K562 (cell line): Measurements from ENCODE around the gene ASIC3. TPM values are rescaled to one million over a fixed set of nuclear protein-coding genes. Genes with fewer than 3 reads are reported as not detected.

Experiments used
- ATAC-seq: fragments of 200-7000 bp; cut with Tn5 transposase; 3 replicates; pipeline ENCODE4 v1.9.1; 2020; ENCODE audit warnings: moderate library complexity
- BruUV-seq: library from RNA; stranded (reverse); fragments of 400-500 nt; replicated peaks from 2 replicates; lab custom pipeline; 2021; lab: Mats Ljungman, UMichigan
- CTCF ChIA-PET: fragments of 300-600 bp; formaldehyde crosslinking; extraction: SDS; loops from one replicate; lab custom pipeline; 2021; ENCODE audit warnings: low intra/inter-chr PET ratio; lab: Yijun Ruan, JAX
- POLR2A ChIA-PET: fragments of 300-600, 350-650 bp; sonication (Branson Sonifier 250); formaldehyde crosslinking; extraction: SDS; loops from one replicate; lab custom pipeline; 2021; ENCODE audit warnings: antibody characterized with exemption, inconsistent platforms; lab: Yijun Ruan, JAX
- DNase-seq, 4 experiments: peaks; one replicate each; pipeline versions ENCODE4 v3.0.0 to v3.0.0-alpha.2; 2011 to 2018; ENCODE audit warnings: low spot score in 3 of 4, mixed read lengths in 3 of 4; ENCODE audit errors: extremely low read depth in 1 of 4
- FAIRE-seq: peaks from 2 replicates; lab custom pipeline; 2011; peaks lifted over from hg19 to GRCh38; lab: Jason Lieb, UNC
- H2AFZ ChIP-seq: 2 replicates; pipeline ENCODE4 v1.6.0; 2011; ENCODE audit warnings: low read depth, low read length, control low read depth, inconsistent platforms
- H3K27ac ChIP-seq: fragments of 200-600 bp; 3 replicates; pipeline ENCODE4 v1.8.0; 2011; ENCODE audit warnings: low read depth, mild to moderate bottlenecking, control low read depth, inconsistent platforms, low read length, moderate library complexity, mixed read lengths; ENCODE audit errors: extremely low read depth
- H3K27me3 ChIP-seq, 2 experiments: fragments of 300-600 bp in 1 of 2; 2 replicates in 1 of 2; 3 replicates in 1 of 2; pipeline versions ENCODE4 v1.6.0 to v1.8.0; 2011; ENCODE audit warnings: inconsistent platforms in 2 of 2, low read length in 2 of 2, mild to moderate bottlenecking in 1 of 2, mixed read lengths in 1 of 2, moderate library complexity in 1 of 2; ENCODE audit not compliant: control insufficient read depth in 2 of 2, insufficient read depth in 2 of 2
- H3K36me3 ChIP-seq: fragments of 300-600 bp; 3 replicates; pipeline ENCODE4 v1.8.0; 2011; ENCODE audit warnings: mild to moderate bottlenecking, low read length, inconsistent platforms; ENCODE audit not compliant: control insufficient read depth, insufficient read depth
- H3K4me1 ChIP-seq, 2 experiments: fragments of 200-600 bp in 1 of 2; replicated peaks in 1 of 2; 2 replicates in 1 of 2; 3 replicates in 1 of 2; pipeline versions ENCODE4 v1.5.1 to v1.8.0; 2011; ENCODE audit warnings: inconsistent platforms in 2 of 2, low read length in 2 of 2, mild to moderate bottlenecking in 1 of 2, mixed read lengths in 1 of 2, moderate library complexity in 1 of 2; ENCODE audit not compliant: control insufficient read depth in 2 of 2, insufficient read depth in 2 of 2
- H3K4me2 ChIP-seq: 2 replicates; pipeline ENCODE4 v1.6.1; 2011; ENCODE audit warnings: low read length, control low read depth, inconsistent platforms, mixed read lengths; ENCODE audit not compliant: insufficient read depth
- H3K4me3 ChIP-seq: fragments of 200-600 bp; sonication (generic), shearing (Covaris generic); 2 replicates; pipeline ENCODE4 v1.5.1; 2016; ENCODE audit warnings: control low read depth, inconsistent platforms
- H3K79me2 ChIP-seq: fragments of 200-600 bp; 3 replicates; pipeline ENCODE4 v1.8.0; 2011; ENCODE audit warnings: low read length, inconsistent platforms; ENCODE audit not compliant: control insufficient read depth, insufficient read depth
- H3K9ac ChIP-seq, 2 experiments: 2 replicates each; pipeline versions ENCODE4 v1.6.0 to v1.6.1; 2011; ENCODE audit warnings: low read depth in 2 of 2, low read length in 2 of 2, control low read depth in 1 of 2, inconsistent platforms in 1 of 2, mild to moderate bottlenecking in 1 of 2, mixed read lengths in 1 of 2; ENCODE audit not compliant: insufficient read depth in 1 of 2
- H3K9me1 ChIP-seq: one replicate; pipeline ENCODE4 v1.6.0; 2011; ENCODE audit warnings: inconsistent platforms, mild to moderate bottlenecking, low read length, moderate library complexity; ENCODE audit not compliant: control insufficient read depth, insufficient read depth
- H3K9me3 ChIP-seq: replicated peaks from 2 replicates; pipeline ENCODE4 v1.5.1; 2011; ENCODE audit warnings: low read depth, low read length, inconsistent platforms; ENCODE audit not compliant: control insufficient read depth, insufficient read depth
- H4K20me1 ChIP-seq: replicated peaks from 2 replicates; pipeline ENCODE4 v1.6.1; 2011; ENCODE audit warnings: low read length, inconsistent platforms, mixed read lengths; ENCODE audit not compliant: control insufficient read depth, insufficient read depth
- ARHGAP35 ChIP-seq: fragments of 450-650 bp; IDR thresholded peaks from 2 replicates; pipeline ENCODE4 v1.6.1; 2018; ENCODE audit not compliant: partially characterized antibody
- KDM5B ChIP-seq: fragments of 200-600 bp; sonication (generic); IDR thresholded peaks from 2 replicates; pipeline ENCODE4 v1.6.1; 2012; ENCODE audit warnings: low read depth, mild to moderate bottlenecking, moderate library complexity, low read length, control low read depth, inconsistent platforms; ENCODE audit not compliant: insufficient replicate concordance
- MBD2 ChIP-seq: sonication (generic); IDR thresholded peaks from 2 replicates; pipeline ENCODE4 v1.6.1; 2016; ENCODE audit warnings: low read depth, borderline replicate concordance
- NR2C1 ChIP-seq, 2 experiments: fragments of 450-650 bp; IDR thresholded peaks; 2 replicates each; pipeline ENCODE4 v1.6.1; 2017; ENCODE audit warnings: mild to moderate bottlenecking in 2 of 2, antibody characterized with exemption in 1 of 2, inconsistent platforms in 1 of 2, missing compliant biosample characterization in 1 of 2, missing genetic modification characterization in 1 of 2
- PCBP1 ChIP-seq: fragments of 200-400 bp; formaldehyde crosslinking; IDR thresholded peaks from 2 replicates; pipeline ENCODE4 v1.6.1; 2018; ENCODE audit warnings: mild to moderate bottlenecking, low read depth, low read length; ENCODE audit not compliant: poor library complexity, severe bottlenecking
- PTRF ChIP-seq: fragments of 450-650 bp; IDR thresholded peaks from 2 replicates; pipeline ENCODE4 v1.6.1; 2016; ENCODE audit warnings: mild to moderate bottlenecking, missing genetic modification characterization, missing compliant biosample characterization
- RBFOX2 ChIP-seq: fragments of 200-400 bp; formaldehyde crosslinking; IDR thresholded peaks from 2 replicates; pipeline ENCODE4 v1.6.1; 2017; ENCODE audit warnings: low read depth, mild to moderate bottlenecking, low read length, moderate library complexity
- TGIF2 ChIP-seq: sonication (generic); formaldehyde crosslinking; IDR thresholded peaks from 2 replicates; pipeline ENCODE4 v1.8.1; 2022; ENCODE audit warnings: mild to moderate bottlenecking, missing genetic modification reagents, moderate library complexity
- ZNF644 ChIP-seq: fragments of 200-800 bp; sonication (Bioruptor generic); IDR thresholded peaks from 2 replicates; pipeline ENCODE4 v1.6.1; 2016; ENCODE audit warnings: low read depth, missing genetic modification characterization, missing compliant biosample characterization
- WGBS: fragments of 100-300 bp; shearing (Covaris generic); methylation state at CpG from one replicate; pipeline ENCODE4 v1.1.6; 2016; ENCODE audit warnings: low coverage, mixed read lengths; ENCODE audit not compliant: insufficient coverage; ENCODE audit errors: missing lambda C conversion rate; 5-methylcytosine and 5-hydroxymethylcytosine counted together
- in situ Hi-C: fragments of 300-500 bp; cut with MboI; formaldehyde crosslinking; loops from 4 replicates; pipeline ENCODE4 v1.15.0; 2018; ENCODE audit warnings: inconsistent platforms, mixed read lengths
- intact Hi-C: fragments of 100-400 bp; cut with micrococcal nuclease; formaldehyde crosslinking; loops from 2 replicates; pipeline ENCODE4 v1.14.2; 2022
- polyA plus RNA-seq, 8 experiments: library from polyadenylated mRNA; depleted of rRNA in 4 of 8; stranded (reverse) in 5 of 8; unstranded in 3 of 8; fragments of >200 nt; fragmentation: Nextera tagmentation in 2 of 8; fragmentation: Illumina TruSeq in 1 of 8; extraction: Ambion mirVana in 2 of 8; extraction: Trizol in 1 of 8; gene quantifications; 2 replicates each; pipeline versions ENCODE4 v1.2.1 to v1.2.3, GENCODE V29; 2011 to 2014; ENCODE audit warnings: inconsistent platforms in 1 of 8, missing spikeins in 1 of 8
- total RNA-seq, 7 experiments: library from RNA; depleted of rRNA in 6 of 7; stranded (reverse); fragments of >200 nt in 6 of 7; fragmentation: Illumina TruSeq in 2 of 7; extraction: Trizol in 2 of 7; gene quantifications; 2 replicates each; pipeline versions ENCODE4 v1.2.1 to v1.2.3, GENCODE V29; 2011 to 2021; ENCODE audit warnings: low replicate concordance in 1 of 7
- TF ChIP-seq, protein P1 (sequence below): conservative IDR thresholded peaks from 2 replicates; pipeline ENCODE4 v1.6.1; 2011; ENCODE audit warnings: low read depth, mild to moderate bottlenecking, low read length; ENCODE audit not compliant: control insufficient read depth

ASIC3 gene
- total and polyA plus RNA-seq, 9 of the 15 experiments (the other 6 are each of a cell fraction or from before 2014, with no cell fraction given) = 0.11 to 5.0 (median 0.87) TPM

DNA sequence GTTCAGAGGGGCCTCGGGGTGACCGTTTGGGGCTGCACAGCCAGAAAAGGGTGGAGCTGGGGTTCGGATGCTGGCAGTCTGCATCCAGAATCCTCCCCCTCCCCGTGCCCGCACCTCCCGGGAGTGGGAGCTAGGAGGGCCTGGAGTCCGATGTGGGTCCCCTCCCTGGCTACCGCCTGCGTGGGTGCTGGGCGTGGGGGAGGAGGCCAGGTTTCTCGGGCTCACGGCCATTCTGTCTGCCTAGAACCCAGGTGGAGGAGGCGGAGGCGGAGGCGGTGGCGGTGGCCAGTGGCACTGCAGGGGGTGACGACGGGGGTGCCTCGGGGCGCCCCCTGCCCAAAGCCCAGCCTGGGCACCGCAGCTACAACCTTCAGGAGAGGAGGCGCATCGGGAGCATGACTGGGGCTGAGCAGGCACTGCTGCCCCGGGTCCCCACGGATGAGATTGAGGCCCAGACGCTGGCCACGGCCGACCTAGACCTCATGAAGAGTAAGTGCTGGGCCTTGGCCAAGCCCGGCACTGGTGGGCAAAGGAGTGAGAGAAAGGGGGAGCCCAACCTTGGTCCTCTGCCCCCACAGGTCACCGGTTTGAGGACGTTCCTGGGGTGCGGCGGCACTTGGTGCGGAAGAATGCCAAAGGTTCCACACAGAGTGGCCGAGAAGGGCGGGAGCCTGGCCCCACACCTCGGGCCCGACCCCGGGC, 18.1 kb downstream of the ASIC3 start:
- intact Hi-C loops = no loop called here
- H3K79me2 ChIP-seq = peaks cover 42% of the 10 kb centered on the region

More for the DNA sequence above, 18.1 kb downstream of the ASIC3 start:
- POLR2A ChIA-PET = interaction anchor here (0.7 to 5.0 kb wide), 4 partner anchors 12 to 35 kb away, joined by 3 to 24 read pairs (median 11); partner anchors contain the start of genes FASTK and TMUB1
- no peak overlapping the region for H2AFZ ChIP-seq
- TF ChIP-seq MBD2 = no peak
- no peak for TF ChIP-seq PTRF (tag)
- TF ChIP-seq KDM5B = no peak
- no peak for TF ChIP-seq ZNF644
- no peak for TF ChIP-seq ARHGAP35
- TF ChIP-seq RBFOX2 = peak; percentile 60
- TF ChIP-seq, protein P1, sequence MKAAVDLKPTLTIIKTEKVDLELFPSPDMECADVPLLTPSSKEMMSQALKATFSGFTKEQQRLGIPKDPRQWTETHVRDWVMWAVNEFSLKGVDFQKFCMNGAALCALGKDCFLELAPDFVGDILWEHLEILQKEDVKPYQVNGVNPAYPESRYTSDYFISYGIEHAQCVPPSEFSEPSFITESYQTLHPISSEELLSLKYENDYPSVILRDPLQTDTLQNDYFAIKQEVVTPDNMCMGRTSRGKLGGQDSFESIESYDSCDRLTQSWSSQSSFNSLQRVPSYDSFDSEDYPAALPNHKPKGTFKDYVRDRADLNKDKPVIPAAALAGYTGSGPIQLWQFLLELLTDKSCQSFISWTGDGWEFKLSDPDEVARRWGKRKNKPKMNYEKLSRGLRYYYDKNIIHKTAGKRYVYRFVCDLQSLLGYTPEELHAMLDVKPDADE = 0 out of 2 replicates have a peak, but pooled peaks have one; percentile 20
- TF ChIP-seq TGIF2 (CRISPR knock-in tag) = no peak
- TF ChIP-seq NR2C1 (IDR thresholded peaks at IDR 0.05) = no peak
- TF ChIP-seq NR2C1 (tag; IDR thresholded peaks at IDR 0.05) = no peak
- TF ChIP-seq PCBP1 = peak; percentile 27
- TF ChIP-seq, all 486 proteins: peak for 3
- no TSS peak for BruUV-seq
- FAIRE-seq (no peak), ATAC-seq (no peak), DNase-seq (no peak)
- H3K36me3 ChIP-seq = peaks cover 91% of the 10 kb centered on the region
- in situ Hi-C loops = no loop called here
- WGBS = 94% methylated on average over 39 of the region's 39 CpGs
- H4K20me1 ChIP-seq = no peaks in the 10 kb centered on the region; the same call in 1 of the 2 replicates
- peak overlapping the region in 1 of 2 experiments; percentile 52; a peak in 2 of 4 replicates for H3K9ac ChIP-seq
- no peak overlapping the region for H3K27ac ChIP-seq
- no peak overlapping the region for H3K4me2 ChIP-seq
- H3K4me3 ChIP-seq = no peak overlapping the region
- H3K9me1 ChIP-seq = no peaks in the 10 kb centered on the region
- no peaks in the 10 kb centered on the region for H3K27me3 ChIP-seq
- CTCF ChIA-PET = no interaction called here
- H3K9me3 ChIP-seq = no peaks in the 10 kb centered on the region
- peaks cover 20 to 66% of the 10 kb centered on the region in 2 experiments for H3K4me1 ChIP-seq
